Duodenal mucosa (tissue), 2 donors: ENCODE measurements around the gene SFXN2.
A peak's percentile ranks its signal among the peaks of the same experiment; 100 is the strongest.

ENCODE experiments used
- H3K27ac ChIP-seq: one replicate; pipeline ENCODE4 v1.7.0; 2013; ENCODE audit warnings: low read depth, low read length
- H3K27me3 ChIP-seq, 2 donors: one replicate each; pipeline ENCODE4 v1.7.0; 2013; ENCODE audit warnings: low read length in 2 of 2, control low read depth in 1 of 2; ENCODE audit not compliant: insufficient read depth in 2 of 2, control insufficient read depth in 1 of 2
- H3K36me3 ChIP-seq, 2 donors: one replicate each; pipeline ENCODE4 v1.7.0; 2013; ENCODE audit warnings: low read length in 2 of 2, control low read depth in 1 of 2; ENCODE audit not compliant: insufficient read depth in 2 of 2, control insufficient read depth in 1 of 2
- H3K4me1 ChIP-seq, 2 donors: one replicate each; pipeline ENCODE4 v1.7.0; 2013; ENCODE audit warnings: low read length in 2 of 2, control low read depth in 1 of 2; ENCODE audit not compliant: insufficient read depth in 2 of 2, control insufficient read depth in 1 of 2
- H3K4me3 ChIP-seq, 2 donors: one replicate each; pipeline ENCODE4 v1.7.0; 2013; ENCODE audit warnings: low read length in 2 of 2, low read depth in 1 of 2
- H3K9ac ChIP-seq, 2 donors: one replicate each; pipeline ENCODE4 v1.7.0; 2013; ENCODE audit warnings: low read length in 2 of 2, low read depth in 1 of 2
- H3K9me3 ChIP-seq, 2 donors: one replicate each; pipeline ENCODE4 v1.7.0; 2013; ENCODE audit warnings: low read length in 2 of 2, control low read depth in 1 of 2; ENCODE audit not compliant: control insufficient read depth in 1 of 2

Gene SFXN2

DNA sequence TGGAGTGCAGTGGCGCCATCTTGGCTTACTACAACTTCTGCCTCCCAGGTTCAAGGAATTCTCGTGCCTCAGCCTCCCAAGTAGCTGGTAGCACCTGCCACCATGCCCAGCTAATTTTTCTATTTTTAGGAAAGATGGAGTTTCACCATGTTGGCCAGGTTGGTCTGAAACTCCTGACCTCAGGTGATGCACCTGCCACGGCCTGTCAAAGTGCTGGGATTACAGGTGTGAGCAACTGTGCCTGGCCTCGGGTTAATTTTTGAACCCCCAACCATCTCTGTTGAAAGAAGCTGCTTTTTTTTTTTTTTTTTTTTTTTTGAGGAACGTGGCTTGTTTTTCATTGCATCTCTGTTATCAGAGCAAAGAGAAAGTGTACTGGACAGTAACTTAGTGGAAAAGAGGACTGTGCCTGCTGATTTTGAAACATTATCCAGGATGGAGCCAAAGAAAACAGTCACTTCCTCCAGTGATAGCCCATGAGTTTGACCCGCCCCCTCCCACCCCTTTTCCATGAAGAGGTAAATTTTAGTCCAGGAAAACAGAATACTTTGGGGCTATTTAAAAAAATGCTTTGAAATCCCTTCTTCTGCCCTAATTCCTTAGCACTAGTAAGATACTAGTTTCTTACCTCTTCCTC, 67.6 kb downstream of the SFXN2 start:
- Histone ChIP-seq H3K9ac (no peak overlapping the region), H3K36me3 (no peaks in the 10 kb centered on the region), H3K4me3 (no peak overlapping the region), H3K4me1 (peaks cover 33 to 40% of the 10 kb centered on the region in 2 donors), H3K27me3 (no peaks in the 10 kb centered on the region), H3K9me3 (no peaks in the 10 kb centered on the region), H3K27ac (peak overlapping the region; percentile 42)

DNA sequence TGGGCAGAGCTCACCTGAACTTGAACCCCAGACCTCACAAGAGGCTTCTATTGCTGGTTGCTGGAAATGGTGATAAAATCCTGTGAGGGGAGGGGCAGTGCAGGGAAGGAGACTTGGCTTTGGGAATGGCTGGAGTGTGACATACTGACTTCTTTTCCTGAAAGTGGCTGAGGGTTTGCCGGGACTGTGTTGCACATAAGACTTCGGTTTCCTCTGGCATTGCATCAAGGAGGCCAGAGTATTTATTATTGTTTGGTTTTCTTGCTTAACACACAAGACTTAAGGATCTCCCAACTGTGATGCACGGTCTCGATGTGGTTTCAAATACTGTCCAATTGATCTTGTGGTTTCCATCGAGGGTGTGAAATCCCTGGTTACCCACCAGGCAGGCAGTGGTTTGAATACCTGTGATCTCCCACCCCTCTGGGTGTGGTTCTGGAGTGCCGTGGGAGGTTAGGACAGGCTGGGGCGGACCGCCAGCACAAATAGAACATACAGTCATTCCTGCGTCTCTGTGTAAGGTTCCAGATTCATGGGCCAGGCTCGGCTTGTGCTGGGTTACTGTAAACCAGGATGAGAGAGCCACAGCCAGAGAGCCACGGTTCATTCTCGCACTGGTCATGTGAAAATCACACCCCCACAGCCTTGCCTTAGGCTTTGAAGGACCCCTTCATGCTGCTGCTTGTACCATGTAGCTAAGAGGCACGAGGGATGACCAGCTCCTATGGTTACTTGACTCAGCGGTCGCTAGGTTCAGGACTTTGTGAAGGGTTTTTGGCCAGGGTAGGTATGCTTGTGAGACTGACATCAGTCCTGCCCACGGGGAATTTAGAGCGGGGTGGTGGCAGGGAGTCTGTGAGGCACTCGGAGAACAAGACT, 68.5 kb downstream of the SFXN2 start:
- peaks cover 30 to 34% of the 10 kb centered on the region in 2 donors for H3K4me1 ChIP-seq
- H3K27ac ChIP-seq, result peak overlapping the region; percentile 42
- H3K27me3 ChIP-seq, result no peaks in the 10 kb centered on the region
- H3K9ac ChIP-seq, result peak overlapping the region in 1 of 2 donors; percentile 23
- no peaks in the 10 kb centered on the region for H3K9me3 ChIP-seq
- no peaks in the 10 kb centered on the region for H3K36me3 ChIP-seq
- H3K4me3 ChIP-seq, result no peak overlapping the region

DNA sequence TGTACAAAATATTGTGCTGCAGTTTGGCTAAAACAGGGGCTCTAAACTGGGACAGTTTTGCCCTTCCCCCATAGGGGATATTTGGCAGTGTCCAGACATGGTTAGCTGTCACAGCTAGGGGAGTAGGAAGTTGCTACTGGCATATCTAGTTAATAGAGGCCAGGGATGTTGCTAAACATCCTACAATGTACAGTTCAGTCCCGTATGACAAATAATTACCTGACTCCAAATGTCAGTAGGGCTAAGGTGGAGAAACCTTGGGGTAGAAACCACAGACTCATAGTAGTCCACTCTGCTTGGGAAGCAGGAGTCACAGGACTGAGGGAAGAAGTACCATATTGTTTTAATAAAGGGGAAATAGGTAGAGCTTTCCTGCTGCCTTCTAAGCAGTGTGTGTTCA, 69.1 kb downstream of the SFXN2 start:
- peak overlapping the region in 1 of 2 donors; percentile 23 for H3K9ac ChIP-seq
- no peaks in the 10 kb centered on the region for H3K36me3 ChIP-seq
- peak overlapping the region; percentile 48 for H3K27ac ChIP-seq
- H3K4me1 ChIP-seq, result peaks cover 28 to 29% of the 10 kb centered on the region in 2 donors
- H3K27me3 ChIP-seq, result no peaks in the 10 kb centered on the region
- no peaks in the 10 kb centered on the region for H3K9me3 ChIP-seq
- H3K4me3 ChIP-seq, result no peak overlapping the region

DNA sequence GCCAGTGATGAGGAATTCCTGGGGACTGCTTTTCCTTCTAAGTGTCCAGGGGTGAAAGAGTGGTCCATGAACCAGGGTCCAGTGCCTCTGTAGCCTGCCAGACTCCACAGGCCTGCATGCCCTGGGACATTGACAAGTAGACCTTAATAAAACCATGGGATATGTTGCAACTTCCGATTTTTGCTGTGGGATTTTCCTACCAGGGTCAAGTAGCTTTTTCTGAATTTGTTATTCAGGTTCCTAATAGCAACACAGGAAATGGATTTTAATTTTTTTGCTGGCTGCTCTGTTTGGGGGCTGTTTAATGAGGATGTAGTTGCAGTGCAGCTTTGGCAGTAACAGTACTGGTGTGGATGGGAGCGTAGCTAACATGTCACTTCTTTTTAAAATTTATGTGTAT, 71.4 kb downstream of the SFXN2 start:
- Histone ChIP-seq H3K4me3 (no peak overlapping the region), H3K4me1 (peaks cover 25 to 29% of the 10 kb centered on the region in 2 donors), H3K9ac (no peak overlapping the region), H3K27me3 (no peaks in the 10 kb centered on the region), H3K36me3 (no peaks in the 10 kb centered on the region), H3K9me3 (no peaks in the 10 kb centered on the region), H3K27ac (no peak overlapping the region)

DNA sequence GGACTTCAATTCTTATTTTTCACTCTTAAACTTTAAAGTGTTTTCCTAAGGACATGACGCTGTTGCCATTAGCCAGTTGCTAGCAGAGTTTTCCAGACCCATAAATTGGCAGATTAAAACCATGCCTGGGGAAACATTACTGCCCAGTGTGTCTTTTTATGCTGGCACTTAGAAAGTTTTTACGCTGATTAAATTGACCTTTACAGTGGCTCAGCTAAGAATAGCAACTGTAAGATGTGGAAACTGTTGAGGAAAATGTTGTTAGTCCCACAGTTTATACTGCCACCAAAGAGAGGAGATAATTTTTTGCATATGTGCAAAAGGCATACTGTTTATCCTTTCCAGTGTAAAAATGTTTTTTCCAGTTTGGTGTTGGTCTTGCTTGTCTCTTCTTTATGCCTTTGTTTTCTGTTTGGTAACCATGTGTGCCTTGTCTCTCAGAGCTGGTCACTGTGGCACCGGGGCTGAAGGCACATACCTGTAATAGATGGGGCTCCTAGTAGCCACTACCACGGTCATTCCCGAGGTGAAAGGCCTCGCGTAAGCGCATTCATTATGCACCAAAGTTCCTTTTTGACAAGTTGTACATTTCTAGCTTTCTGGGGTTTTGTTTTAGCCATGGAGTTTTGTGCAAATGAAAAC, 77.4 kb downstream of the SFXN2 start:
- H3K9me3 ChIP-seq, result no peaks in the 10 kb centered on the region
- H3K4me1 ChIP-seq, result peaks cover 14 to 18% of the 10 kb centered on the region in 2 donors
- no peak overlapping the region for H3K9ac ChIP-seq
- no peaks in the 10 kb centered on the region for H3K27me3 ChIP-seq
- H3K36me3 ChIP-seq, result no peaks in the 10 kb centered on the region
- H3K27ac ChIP-seq, result no peak overlapping the region
- H3K4me3 ChIP-seq, result no peak overlapping the region
